ENCODE results near the gene FOXD1.
A peak's percentile ranks its signal among the peaks of the same experiment; 100 is the strongest.
"Not testable (repeated sequence)": the region's sequence is repeated elsewhere in the genome, so short reads cannot be mapped to it uniquely, and the experiment has no call there.

FOXD1 gene

GRCh38 chr5:73448463-73449136 is at the start of gene FOXD1:
TSS of gene FOXD1 (minus strand) at chr5:73448777. CDS start at chr5:73448362, 415 bp downstream.
- DNase-seq, result peak; percentile 16 to 35

GRCh38 chr5:73497497-73498056 is 49.0 kb upstream of the FOXD1 start:
- DNase-seq, result no peak

GRCh38 chr5:73496984-73497457 is 48.4 kb upstream of the FOXD1 start:
- DNase-seq, result no peak

GRCh38 chr5:73495772-73496335 is 47.3 kb upstream of the FOXD1 start:
- no peak for DNase-seq

- DNase-seq, result no peak
Observed at GRCh38 chr5:73494721-73495120, 46.1 kb upstream of the FOXD1 start.

GRCh38 chr5:73493421-73493820 is 44.8 kb upstream of the FOXD1 start:
- DNase-seq, result no peak

- DNase-seq, result no peak
Observed at GRCh38 chr5:73491155-73491554, 42.6 kb upstream of the FOXD1 start.

GRCh38 chr5:73490088-73490487 is 41.5 kb upstream of the FOXD1 start:
- no peak for DNase-seq

GRCh38 chr5:73488806-73489205 is 40.2 kb upstream of the FOXD1 start:
- DNase-seq, result no peak

GRCh38 chr5:73487815-73488214 is 39.2 kb upstream of the FOXD1 start:
- no peak for DNase-seq

- not testable (repeated sequence) for DNase-seq
Observed at GRCh38 chr5:73487257-73487656, 38.7 kb upstream of the FOXD1 start.

GRCh38 chr5:73486119-73486899 is 37.7 kb upstream of the FOXD1 start:
- DNase-seq, result no peak

- DNase-seq, result no peak
Observed at GRCh38 chr5:73485715-73486114, 37.1 kb upstream of the FOXD1 start.

- DNase-seq, result no peak
Observed at GRCh38 chr5:73484511-73484910, 35.9 kb upstream of the FOXD1 start.

- DNase-seq, result no peak
Observed at GRCh38 chr5:73483676-73484075, 35.1 kb upstream of the FOXD1 start.

GRCh38 chr5:73482383-73483136 is 34.0 kb upstream of the FOXD1 start:
- DNase-seq, result no peak

GRCh38 chr5:73480500-73480899 is 31.9 kb upstream of the FOXD1 start:
- no peak for DNase-seq

- no peak for DNase-seq
Observed at GRCh38 chr5:73472116-73472515, 23.5 kb upstream of the FOXD1 start.

- no peak for DNase-seq
Observed at GRCh38 chr5:73471654-73472053, 23.1 kb upstream of the FOXD1 start.

- no peak for DNase-seq
Observed at GRCh38 chr5:73469878-73470277, 21.3 kb upstream of the FOXD1 start.

GRCh38 chr5:73468638-73469037 is 20.1 kb upstream of the FOXD1 start:
- DNase-seq, result not testable (repeated sequence)

GRCh38 chr5:73464016-73464745 is 15.6 kb upstream of the FOXD1 start:
- no peak for DNase-seq

Data from activated CD4-positive, alpha-beta T cell treated with anti-CD3 and anti-CD28 coated beads for 4 hours (primary cell).